Dedifferentiated amniotic fluid mesenchymal stem cell (primary cell): ENCODE results near the gene SLC12A2.

ENCODE experiments used
- DNase-seq: peaks from one replicate; pipeline ENCODE4 v3.0.0-alpha.2; 2016; ENCODE audit errors: extremely low spot score

Gene SLC12A2

DNA sequence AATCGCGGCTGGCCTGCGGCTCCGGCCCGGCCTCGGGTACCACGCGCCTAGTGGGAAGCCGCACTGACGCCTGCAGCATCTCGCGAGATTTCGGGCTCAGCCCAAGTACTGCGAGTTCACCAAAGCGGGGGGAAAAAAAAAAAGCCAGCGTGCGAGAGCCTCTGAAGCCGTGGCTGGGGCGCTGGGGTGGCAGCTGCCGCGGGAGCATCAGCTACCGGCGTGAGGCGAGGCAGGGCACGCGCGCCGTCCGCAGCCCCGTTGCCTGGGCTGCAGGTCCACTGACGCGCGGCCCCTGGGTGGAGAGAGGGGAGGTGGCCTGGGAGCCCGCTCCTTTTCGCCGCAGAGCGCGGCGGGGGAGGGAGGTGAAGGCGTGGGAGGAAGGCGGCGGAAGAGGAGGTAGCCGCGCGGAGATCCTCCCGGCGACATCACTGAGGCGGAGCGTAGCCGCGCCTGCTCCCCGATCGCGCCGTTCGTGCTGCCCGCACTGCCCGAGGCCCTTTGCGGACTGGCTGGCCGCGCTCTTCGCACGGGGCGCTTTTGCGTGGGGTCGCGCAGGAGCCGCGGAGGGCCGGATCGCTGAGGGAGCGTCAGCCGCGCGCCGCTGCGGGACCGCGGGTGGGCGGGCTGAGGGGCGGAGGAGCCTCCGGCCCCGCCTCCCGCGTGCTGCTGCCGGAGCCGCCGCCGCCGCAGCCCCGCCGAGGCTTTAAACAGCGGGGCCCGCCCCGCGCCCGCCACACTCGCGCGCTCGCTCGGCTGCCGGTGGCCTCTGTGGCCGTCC is at the start of gene SLC12A2:
SLC12A2 (plus strand) TSS at position 734 of the 778 bp plus-strand sequence. CDS start 189 bp downstream, outside the sequence.
- peak; percentile 97 for DNase-seq

DNA sequence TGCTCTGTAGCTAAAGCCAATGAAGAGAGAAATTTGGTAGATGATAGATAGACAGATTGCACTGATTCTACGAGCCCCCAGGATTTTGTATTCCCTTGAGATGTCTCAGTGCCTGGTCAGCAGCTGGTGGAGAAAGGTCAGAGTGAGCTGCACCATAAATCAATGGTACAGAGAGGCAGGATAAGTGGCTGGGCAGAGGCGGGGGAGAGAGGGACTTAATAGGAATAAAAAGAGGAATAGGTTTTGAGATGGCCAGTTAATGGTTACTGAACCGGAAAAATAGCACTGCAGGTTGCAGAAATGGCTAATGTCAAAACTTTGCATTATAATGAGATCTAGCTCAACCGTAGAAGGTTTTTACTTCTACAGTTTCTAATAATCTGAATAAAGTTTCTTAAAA is 47.9 kb upstream of the SLC12A2 start:
- DNase-seq: no peak

DNA sequence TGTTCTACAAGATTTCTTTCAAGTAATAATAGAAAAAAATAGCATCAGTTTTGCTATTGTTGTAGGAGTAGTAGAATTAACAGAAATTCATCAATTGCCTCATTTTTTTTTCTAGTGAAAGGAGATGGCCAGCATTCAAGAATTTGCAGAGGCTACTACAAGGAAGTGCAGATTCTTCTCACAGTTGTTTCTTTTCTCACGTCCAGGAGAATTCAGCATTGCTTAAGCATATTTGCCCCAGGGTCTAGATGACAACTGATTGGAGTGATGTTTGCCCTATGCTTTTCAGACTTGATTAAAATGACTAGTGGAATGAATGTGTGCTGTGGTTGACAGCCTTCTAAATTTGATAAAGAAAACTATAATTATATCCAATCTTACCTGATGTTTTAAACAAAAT is 46.6 kb upstream of the SLC12A2 start:
- no peak for DNase-seq

GRCh38 chr5:128038643-128039042 is 44.9 kb upstream of the SLC12A2 start:
- DNase-seq: peak; percentile 48

- no peak for DNase-seq
These were observed 42.6 kb upstream of the SLC12A2 start for GRCh38 chr5:128040927-128041326.

DNA sequence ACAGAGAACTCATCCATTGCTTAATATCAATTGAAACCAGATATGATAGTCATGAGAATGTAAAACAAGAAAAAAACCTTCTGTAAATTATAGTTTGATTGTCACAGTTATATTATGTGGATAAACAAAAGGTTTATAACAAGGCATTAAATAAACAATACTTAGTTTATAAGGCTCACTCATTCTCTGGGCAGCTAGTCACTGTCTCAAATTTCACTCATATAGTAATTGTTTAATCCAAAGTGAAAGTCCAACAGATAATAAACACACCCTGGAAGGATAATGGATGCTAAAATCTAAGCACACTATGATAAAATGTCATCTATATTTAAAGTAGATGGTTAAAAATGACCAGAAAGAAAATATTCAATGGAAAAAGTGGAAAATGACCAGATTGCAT is 30.8 kb upstream of the SLC12A2 start:
- DNase-seq: no peak

DNA sequence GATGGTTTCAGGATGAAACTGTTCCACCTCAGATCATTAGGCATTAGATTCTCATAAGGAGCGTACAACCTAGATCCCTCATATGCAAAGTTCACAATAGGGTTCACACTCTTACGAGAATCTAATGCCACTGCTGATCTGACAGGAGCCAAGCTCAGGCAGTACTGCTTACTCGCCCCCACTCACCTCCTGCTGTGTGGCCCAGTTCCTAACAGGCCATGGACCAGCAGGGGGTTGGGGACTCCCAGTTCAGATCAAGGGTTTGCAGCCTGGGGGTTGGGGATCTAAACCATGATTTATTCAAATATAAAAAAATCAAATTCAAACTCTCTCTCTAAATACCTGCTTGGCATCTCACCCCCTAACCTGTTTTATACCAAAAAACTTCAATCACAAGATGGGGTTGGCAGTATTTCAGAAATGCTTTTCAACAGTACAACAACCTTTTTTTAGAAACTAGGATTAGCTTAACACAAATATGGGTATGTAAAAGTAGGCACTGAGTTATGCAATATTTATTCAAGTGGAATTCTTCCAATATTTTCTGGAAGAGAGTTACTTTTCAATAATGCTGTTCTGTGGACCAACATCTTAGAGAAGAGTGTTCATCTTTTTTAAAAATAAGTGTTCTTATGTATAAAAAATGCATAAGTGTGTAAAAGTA is 30.1 kb upstream of the SLC12A2 start:
- DNase-seq: no peak

DNA sequence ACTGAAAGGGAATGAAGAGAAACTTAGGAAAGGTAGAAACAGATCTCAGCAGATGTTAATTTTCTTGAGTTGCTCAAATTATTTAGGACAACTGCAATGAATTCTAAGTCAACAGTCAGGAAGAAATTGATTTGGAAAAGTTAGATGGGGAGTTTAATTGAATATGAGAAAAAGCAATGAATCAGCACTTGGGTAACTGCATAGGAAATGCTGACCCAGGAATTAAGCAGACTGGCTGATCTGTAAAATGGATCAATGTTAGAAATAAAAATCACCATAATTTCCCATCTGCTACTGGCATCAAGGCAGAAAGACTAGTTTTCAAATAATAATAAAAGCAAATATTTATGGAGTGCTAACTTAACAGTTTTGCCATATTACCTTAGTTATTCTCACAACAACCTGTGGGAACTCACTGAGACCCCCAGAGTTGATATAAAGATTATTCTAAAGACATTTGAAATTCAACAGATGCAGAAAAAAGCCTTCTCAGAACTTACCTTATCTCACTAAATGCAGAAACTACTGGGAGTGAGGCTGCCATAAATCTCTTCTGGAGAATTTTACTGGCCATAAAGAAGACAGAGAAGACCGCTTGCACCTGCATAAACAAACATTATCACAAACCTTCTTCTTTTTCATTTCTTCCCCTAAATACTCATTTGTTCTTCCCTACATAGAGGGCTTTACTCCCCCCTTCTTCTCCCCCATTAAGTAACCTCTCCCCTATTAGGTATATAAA is 22.8 kb upstream of the SLC12A2 start:
- DNase-seq: no peak

GRCh38 chr5:128062172-128062746 is 21.3 kb upstream of the SLC12A2 start:
- peak; percentile 54 for DNase-seq

DNA sequence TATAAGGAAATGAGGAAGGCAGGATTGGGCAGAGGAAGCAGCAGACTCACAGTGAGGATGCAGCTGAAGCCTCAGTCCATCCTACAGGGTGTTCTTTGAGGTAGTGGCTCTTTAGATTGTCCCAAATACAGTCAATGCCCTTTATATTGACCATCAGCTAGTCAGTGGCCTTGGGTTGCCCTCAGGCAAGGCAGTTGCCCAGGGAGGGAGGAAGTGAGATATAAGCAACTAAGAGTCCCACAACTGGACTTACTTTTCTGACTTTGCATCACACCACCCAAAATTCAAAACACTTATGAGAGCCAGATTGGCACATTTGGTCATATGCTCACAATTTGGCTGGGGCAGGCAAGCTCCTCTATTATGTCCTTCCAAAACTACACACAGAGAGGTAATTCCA is 9.4 kb upstream of the SLC12A2 start:
- DNase-seq: no peak

DNA sequence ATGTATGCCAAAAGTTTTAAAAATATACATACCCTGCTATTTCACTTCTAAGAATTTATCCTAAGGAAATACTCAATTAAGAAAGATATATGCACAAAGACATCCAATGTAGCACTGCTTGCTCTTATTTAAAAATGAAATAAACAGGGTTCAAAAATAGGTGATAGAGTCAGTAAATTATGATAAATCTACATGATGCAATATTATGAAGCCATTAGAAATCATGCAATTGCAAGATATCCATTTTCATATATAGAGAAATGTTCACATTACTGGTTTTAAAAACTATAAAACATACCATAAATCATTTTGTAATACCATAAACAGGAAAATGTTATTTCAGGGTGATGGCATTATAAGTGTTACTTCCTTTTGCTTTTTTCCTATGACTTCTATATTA is 8.6 kb upstream of the SLC12A2 start:
- no peak for DNase-seq

- no peak for DNase-seq
These were observed 6.0 kb upstream of the SLC12A2 start for GRCh38 chr5:128077526-128077925.

DNA sequence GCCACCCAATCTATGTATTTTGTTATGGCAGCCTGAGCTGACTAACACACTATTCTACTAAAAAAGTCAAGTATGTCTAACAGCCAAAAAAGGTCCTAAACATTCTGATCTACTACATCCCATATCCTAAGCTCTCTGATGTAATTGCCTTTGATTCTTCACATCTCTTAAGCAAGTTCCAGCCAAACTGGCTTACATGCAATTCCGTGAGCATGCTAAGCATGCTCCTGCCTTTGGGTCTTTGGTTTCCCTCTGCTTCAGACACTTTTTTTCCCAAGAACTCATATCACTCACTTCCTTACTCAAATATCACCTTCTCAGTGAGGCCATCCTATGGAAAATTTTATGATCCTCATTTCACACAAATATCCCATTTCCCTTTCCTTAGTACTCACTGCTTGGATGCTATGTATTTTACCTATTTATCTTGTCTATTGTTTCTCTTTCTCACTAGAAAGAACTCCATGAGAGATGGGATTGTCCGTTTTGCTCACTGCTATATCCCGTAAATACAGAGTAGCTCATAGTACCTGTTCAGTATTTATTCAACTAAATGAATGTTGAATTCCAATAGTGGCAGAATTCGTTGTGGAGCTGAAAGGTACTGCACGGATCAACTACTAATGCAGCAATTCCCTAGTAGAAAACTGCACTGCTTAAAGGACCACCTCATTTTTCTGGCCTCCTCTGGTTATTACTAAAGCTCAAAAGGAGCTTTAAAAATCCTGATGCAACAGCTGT is 2.3 kb upstream of the SLC12A2 start:
- DNase-seq: no peak

- no peak for DNase-seq
These were observed 974 bp upstream of the SLC12A2 start for GRCh38 chr5:128082551-128083032.

DNA sequence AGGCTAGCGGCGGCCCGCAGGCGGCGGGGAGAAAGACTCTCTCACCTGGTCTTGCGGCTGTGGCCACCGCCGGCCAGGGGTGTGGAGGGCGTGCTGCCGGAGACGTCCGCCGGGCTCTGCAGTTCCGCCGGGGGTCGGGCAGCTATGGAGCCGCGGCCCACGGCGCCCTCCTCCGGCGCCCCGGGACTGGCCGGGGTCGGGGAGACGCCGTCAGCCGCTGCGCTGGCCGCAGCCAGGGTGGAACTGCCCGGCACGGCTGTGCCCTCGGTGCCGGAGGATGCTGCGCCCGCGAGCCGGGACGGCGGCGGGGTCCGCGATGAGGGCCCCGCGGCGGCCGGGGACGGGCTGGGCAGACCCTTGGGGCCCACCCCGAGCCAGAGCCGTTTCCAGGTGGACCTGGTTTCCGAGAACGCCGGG is 253 bp downstream of the SLC12A2 start:
- DNase-seq: peak; percentile 32

DNA sequence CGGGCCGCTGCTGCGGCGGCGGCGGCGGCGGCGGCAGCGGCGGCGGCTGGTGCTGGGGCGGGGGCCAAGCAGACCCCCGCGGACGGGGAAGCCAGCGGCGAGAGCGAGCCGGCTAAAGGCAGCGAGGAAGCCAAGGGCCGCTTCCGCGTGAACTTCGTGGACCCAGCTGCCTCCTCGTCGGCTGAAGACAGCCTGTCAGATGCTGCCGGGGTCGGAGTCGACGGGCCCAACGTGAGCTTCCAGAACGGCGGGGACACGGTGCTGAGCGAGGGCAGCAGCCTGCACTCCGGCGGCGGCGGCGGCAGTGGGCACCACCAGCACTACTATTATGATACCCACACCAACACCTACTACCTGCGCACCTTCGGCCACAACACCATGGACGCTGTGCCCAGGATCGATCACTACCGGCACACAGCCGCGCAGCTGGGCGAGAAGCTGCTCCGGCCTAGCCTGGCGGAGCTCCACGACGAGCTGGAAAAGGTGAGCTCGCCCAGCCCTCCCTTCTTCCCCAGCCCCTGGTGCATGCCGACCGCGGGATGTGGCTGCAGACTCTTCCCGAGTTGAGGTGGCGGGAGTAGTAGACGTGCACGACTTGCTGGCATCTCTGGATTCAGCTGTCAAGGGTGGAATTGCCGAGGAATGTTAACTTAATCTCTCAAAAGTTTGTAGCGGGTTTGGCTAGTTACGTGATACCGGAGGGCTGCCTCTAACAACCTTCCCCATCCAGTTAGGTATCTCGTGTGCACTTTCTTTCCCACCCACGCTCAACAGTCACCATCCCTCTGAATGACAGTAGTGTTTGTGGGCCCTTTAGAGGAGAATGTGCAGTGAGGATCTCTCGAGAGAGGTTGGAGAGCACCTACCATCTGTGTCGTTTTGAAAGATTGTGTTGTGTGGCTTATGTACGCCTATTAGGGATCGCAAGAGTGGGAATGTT is 932 bp downstream of the SLC12A2 start:
- DNase-seq: peak; percentile 34

GRCh38 chr5:128085413-128085812 is 1.8 kb downstream of the SLC12A2 start:
- DNase-seq: no peak

GRCh38 chr5:128091579-128091978 is 8.0 kb downstream of the SLC12A2 start:
- DNase-seq: no peak

- DNase-seq: no peak
These were observed 8.6 kb downstream of the SLC12A2 start for GRCh38 chr5:128092144-128092543.

GRCh38 chr5:128093368-128093767 is 9.8 kb downstream of the SLC12A2 start:
- no peak for DNase-seq
